ENCODE measurements around the gene EVA1A. TPM values are rescaled to one million over a fixed set of nuclear protein-coding genes. Genes with fewer than 3 reads are reported as not detected.
"Not testable (repeated sequence)": the region's sequence is repeated elsewhere in the genome, so short reads cannot be mapped to it uniquely, and the experiment has no call there.

EVA1A gene
- total RNA-seq, 1 experiment from 2014 or later: 0.21 TPM

DNA sequence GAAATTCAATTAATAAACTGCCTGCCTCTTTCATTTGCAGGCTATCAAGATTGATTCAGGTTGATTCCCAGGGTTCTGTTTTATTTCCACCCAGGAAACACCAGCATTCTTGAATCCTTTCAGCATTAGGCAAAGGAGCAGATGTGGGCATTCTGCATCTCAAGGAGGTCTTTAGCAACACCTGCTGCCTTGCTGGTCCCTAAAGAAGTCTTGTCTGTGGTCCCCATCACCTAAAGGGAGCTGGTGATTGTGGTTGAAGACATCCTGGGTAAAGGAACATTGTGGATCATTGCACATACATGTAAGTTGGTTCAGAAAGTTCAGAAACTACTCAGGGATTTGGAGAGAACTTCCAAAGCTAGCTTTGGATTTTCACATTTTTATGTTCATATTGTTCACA, 78.3 kb downstream of the EVA1A start:
- CTCF ChIA-PET: no interaction called here
- intact Hi-C loops (cut with micrococcal nuclease; ENCODE audit: unreplicated experiment): no loop called here
- Histone ChIP-seq H3K4me1 (ENCODE audit: control insufficient read depth, insufficient read depth, low read length) (no peaks in the 10 kb centered on the region), H3K27ac (ENCODE audit: low read length) (no peak overlapping the region), H3K36me3 (ENCODE audit: control insufficient read depth, insufficient read depth, low read length) (no peaks in the 10 kb centered on the region), H3K9me3 (ENCODE audit: control insufficient read depth, insufficient read depth, low read depth, low read length) (no peaks in the 10 kb centered on the region), H3K4me3 (ENCODE audit: low read depth in 2 of 2, low read length in 2 of 2) (no peak overlapping the region), H3K27me3 (ENCODE audit: control insufficient read depth, insufficient read depth, low read length) (peaks cover 5% of the 10 kb centered on the region)
- no TSS peak for BruUV-seq (replicated peaks)
- TF ChIP-seq, protein P1, sequence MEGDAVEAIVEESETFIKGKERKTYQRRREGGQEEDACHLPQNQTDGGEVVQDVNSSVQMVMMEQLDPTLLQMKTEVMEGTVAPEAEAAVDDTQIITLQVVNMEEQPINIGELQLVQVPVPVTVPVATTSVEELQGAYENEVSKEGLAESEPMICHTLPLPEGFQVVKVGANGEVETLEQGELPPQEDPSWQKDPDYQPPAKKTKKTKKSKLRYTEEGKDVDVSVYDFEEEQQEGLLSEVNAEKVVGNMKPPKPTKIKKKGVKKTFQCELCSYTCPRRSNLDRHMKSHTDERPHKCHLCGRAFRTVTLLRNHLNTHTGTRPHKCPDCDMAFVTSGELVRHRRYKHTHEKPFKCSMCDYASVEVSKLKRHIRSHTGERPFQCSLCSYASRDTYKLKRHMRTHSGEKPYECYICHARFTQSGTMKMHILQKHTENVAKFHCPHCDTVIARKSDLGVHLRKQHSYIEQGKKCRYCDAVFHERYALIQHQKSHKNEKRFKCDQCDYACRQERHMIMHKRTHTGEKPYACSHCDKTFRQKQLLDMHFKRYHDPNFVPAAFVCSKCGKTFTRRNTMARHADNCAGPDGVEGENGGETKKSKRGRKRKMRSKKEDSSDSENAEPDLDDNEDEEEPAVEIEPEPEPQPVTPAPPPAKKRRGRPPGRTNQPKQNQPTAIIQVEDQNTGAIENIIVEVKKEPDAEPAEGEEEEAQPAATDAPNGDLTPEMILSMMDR (IDR thresholded peaks at IDR 0.05): no peak
- TF ChIP-seq TCF7L2 (IDR thresholded peaks at IDR 0.05; ENCODE audit: low read depth, low read length): no peak
- TF ChIP-seq POLR2AphosphoS5 (IDR thresholded peaks at IDR 0.05; ENCODE audit: low read depth, low read length): no peak
- TF ChIP-seq, protein P2, sequence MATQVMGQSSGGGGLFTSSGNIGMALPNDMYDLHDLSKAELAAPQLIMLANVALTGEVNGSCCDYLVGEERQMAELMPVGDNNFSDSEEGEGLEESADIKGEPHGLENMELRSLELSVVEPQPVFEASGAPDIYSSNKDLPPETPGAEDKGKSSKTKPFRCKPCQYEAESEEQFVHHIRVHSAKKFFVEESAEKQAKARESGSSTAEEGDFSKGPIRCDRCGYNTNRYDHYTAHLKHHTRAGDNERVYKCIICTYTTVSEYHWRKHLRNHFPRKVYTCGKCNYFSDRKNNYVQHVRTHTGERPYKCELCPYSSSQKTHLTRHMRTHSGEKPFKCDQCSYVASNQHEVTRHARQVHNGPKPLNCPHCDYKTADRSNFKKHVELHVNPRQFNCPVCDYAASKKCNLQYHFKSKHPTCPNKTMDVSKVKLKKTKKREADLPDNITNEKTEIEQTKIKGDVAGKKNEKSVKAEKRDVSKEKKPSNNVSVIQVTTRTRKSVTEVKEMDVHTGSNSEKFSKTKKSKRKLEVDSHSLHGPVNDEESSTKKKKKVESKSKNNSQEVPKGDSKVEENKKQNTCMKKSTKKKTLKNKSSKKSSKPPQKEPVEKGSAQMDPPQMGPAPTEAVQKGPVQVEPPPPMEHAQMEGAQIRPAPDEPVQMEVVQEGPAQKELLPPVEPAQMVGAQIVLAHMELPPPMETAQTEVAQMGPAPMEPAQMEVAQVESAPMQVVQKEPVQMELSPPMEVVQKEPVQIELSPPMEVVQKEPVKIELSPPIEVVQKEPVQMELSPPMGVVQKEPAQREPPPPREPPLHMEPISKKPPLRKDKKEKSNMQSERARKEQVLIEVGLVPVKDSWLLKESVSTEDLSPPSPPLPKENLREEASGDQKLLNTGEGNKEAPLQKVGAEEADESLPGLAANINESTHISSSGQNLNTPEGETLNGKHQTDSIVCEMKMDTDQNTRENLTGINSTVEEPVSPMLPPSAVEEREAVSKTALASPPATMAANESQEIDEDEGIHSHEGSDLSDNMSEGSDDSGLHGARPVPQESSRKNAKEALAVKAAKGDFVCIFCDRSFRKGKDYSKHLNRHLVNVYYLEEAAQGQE (IDR thresholded peaks at IDR 0.05; ENCODE audit: insufficient read depth in 1 of 2, low read depth in 2 of 2, low read length in 1 of 2): no peak
- TF ChIP-seq SIN3A (IDR thresholded peaks at IDR 0.05; ENCODE audit: borderline replicate concordance, insufficient read depth, low read depth, low read length): no peak
- POLR2A ChIA-PET: interaction anchor here (0.5 kb wide), 1 partner anchor 14 kb away, joined by 3 read pairs; no protein-coding TSS in a partner anchor
- in situ Hi-C loops (cut with HindIII; ENCODE audit: low pct_unique_long_range_greater_than_20kb, low sequenced_read_pairs): no loop called here
- ATAC-seq (no peak), DNase-seq (ENCODE audit: low read depth, low spot score) (no peak)

DNA sequence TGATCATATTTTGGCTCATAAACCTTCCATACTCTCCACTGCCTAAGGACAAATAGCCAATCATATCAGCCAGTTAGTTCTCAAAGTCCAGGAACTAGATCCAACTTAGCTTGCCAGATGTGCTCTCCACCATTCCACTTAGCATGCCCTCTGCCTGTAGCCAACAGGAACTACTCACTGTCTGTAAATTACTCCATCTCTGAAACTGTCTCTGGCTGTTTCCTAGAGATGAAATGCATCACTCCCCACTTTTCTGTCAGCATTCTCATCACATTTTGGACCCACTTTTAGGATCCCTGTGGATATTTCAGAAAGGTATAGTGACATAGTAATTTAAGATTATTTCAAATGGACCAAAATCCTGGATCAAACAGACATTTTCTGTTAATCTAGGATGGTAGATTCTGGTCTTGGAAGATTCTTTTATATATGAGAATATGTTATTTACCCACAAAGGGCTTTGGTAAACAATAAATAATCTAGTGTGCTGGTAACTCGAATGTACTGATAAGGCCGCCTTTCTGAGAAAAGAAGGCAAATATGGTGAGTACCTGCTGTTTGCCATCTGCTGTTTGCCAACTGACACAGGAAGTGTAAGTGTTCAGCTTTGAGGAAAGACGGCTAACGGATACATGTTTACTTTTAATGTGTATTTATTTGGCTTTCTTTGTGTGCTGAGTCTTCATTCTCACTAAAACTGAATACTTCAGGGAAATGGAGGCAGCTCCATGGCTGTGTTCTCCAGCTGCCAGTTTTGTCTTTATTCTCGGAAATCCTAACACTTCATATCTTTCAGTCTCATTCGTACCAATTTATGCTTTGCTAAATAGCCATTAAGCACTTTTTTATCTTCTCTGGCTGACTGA, 79.5 kb downstream of the EVA1A start:
- intact Hi-C loops (cut with micrococcal nuclease; ENCODE audit: unreplicated experiment) (no loop called here), in situ Hi-C loops (cut with HindIII; ENCODE audit: low pct_unique_long_range_greater_than_20kb, low sequenced_read_pairs) (no loop called here)
- ATAC-seq: no peak
- no peak overlapping the region for H3K27ac ChIP-seq (ENCODE audit: low read length)
- no TSS peak for BruUV-seq (replicated peaks)
- H3K9me3 ChIP-seq (ENCODE audit: control insufficient read depth, insufficient read depth, low read depth, low read length): no peaks in the 10 kb centered on the region
- TF ChIP-seq, protein P1 (IDR thresholded peaks at IDR 0.05): peak; percentile 39
- TF ChIP-seq, protein P2 (IDR thresholded peaks at IDR 0.05; ENCODE audit: insufficient read depth in 1 of 2, low read depth in 2 of 2, low read length in 1 of 2): no peak
- H3K36me3 ChIP-seq (ENCODE audit: control insufficient read depth, insufficient read depth, low read length): no peaks in the 10 kb centered on the region
- H3K27me3 ChIP-seq (ENCODE audit: control insufficient read depth, insufficient read depth, low read length): peaks cover 5% of the 10 kb centered on the region
- H3K4me1 ChIP-seq (ENCODE audit: control insufficient read depth, insufficient read depth, low read length): no peaks in the 10 kb centered on the region
- H3K4me3 ChIP-seq (ENCODE audit: low read depth in 2 of 2, low read length in 2 of 2): no peak overlapping the region
- no peak for DNase-seq (ENCODE audit: low read depth, low spot score)
- POLR2A ChIA-PET: no interaction called here
- CTCF ChIA-PET: no interaction called here

DNA sequence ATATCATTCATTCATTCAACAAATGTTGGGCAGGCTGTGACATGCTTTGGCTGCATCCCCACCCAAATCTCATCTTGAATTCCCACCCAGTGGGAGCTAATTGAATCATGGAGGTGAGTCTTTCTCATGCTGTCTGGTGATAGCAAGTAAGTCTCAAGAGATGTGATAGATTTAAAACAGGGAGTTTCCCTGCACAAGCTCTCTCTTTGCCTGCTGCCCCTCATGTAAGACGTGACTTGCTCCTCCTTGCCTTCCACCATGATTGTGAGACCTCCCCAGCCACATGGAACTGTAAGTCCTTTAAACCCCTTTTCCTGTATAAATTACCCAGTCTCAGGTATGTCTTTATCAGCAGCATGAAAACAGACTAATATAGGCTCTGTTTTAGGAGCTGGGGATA, 83.0 kb downstream of the EVA1A start:
- H3K36me3 ChIP-seq (ENCODE audit: control insufficient read depth, insufficient read depth, low read length); H3K27ac ChIP-seq (ENCODE audit: low read length); intact Hi-C loops (cut with micrococcal nuclease; ENCODE audit: unreplicated experiment); ATAC-seq; H3K27me3 ChIP-seq (ENCODE audit: control insufficient read depth, insufficient read depth, low read length); DNase-seq (ENCODE audit: low read depth, low spot score); CTCF ChIA-PET; BruUV-seq (replicated peaks); H3K4me1 ChIP-seq (ENCODE audit: control insufficient read depth, insufficient read depth, low read length); in situ Hi-C loops (cut with HindIII; ENCODE audit: low pct_unique_long_range_greater_than_20kb, low sequenced_read_pairs); H3K9me3 ChIP-seq (ENCODE audit: control insufficient read depth, insufficient read depth, low read depth, low read length); POLR2A ChIA-PET; H3K4me3 ChIP-seq (ENCODE audit: low read depth in 2 of 2, low read length in 2 of 2): not testable (repeated sequence)

Measured in Panc1 (cell line).